SH-SY5Y (cell line): ENCODE data around the gene ANKRD55.

Experiments
- GATA2 ChIP-seq: IDR thresholded peaks from 2 replicates; pipeline ENCODE4 v1.6.1; 2011; ENCODE audit warnings: mild to moderate bottlenecking, low read depth, low read length
- GATA3 ChIP-seq: IDR thresholded peaks from 2 replicates; pipeline ENCODE4 v1.6.1; 2011; ENCODE audit warnings: low read depth, mild to moderate bottlenecking, low read length, moderate library complexity

The ANKRD55 gene

GRCh38 chr5:56161927-56162326 is 71.2 kb downstream of the ANKRD55 start:
- TF ChIP-seq GATA3 = no peak
- TF ChIP-seq GATA2 = no peak

DNA sequence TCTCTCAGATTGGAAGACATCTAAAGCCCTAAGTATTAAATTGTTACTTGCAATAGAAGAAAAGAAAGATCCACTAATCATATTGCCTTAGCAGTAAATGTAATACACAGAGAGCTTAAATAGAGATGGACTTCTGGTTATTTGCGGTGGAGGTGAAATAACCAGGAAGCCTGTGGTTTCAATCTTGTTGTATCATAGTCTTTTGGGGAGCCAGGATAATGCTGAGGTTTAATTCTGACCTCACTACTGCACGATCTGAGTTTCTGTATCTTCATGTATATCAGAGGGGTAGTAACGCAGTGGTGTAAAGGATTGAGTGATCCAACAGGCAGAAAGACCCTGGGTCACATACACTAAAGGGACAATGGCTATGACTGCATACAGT is 71.7 kb downstream of the ANKRD55 start:
- TF ChIP-seq GATA2 (no peak), GATA3 (no peak)

GRCh38 chr5:56160723-56161438 is 72.2 kb downstream of the ANKRD55 start:
- no peak for TF ChIP-seq GATA2
- TF ChIP-seq GATA3 = no peak

DNA sequence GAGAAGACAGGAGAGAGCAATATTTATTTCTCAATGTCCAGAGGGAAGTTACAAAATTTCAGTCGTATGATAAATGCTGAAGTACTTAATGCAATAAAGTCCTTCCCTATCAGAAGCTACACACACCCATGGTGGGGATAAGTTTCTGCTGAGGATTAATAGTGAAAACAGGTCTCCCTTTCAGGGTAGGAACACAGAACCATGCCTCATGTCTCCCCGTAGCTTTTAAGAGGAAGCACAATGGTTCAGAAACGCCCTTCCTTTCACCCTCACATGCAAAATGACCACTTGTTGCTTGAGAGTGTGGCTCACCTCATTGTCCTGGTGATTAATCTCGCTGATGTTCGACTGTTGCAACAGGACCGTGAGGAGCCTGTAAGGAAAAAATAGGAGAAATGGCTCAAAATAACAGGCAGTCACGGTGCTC is 73.6 kb downstream of the ANKRD55 start:
- no peak for TF ChIP-seq GATA3
- TF ChIP-seq GATA2 = no peak

DNA sequence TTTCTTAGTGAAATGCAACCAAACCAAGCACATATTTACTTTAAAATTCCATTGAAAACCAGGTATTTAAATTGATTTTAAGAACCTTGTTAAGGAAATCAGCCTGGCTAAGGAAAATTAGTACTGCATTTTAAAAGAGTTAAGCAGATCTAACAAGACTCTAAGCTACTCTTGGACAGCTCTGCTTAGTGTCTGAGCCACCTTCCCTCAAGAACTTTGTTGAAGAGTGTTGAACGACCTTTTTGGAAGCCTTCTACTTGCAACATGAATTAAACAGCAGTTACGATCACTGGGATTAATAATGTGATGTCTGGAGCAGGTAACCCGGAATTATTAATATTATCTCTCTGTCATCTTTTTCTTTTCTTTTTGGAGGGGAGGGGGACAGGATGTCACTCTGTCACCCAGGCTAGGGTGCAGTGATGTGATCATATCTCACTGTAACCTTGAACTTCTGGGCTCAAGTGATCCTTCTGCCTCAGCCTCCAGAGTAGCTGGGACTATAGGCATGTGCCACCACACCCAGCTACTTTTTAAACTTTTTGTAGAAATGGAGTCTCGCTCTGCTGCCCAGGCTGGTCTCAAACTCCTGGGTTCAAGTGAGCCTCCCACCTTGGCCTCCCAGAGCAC is 74.7 kb downstream of the ANKRD55 start:
- TF ChIP-seq GATA2 (no peak), GATA3 (no peak)

DNA sequence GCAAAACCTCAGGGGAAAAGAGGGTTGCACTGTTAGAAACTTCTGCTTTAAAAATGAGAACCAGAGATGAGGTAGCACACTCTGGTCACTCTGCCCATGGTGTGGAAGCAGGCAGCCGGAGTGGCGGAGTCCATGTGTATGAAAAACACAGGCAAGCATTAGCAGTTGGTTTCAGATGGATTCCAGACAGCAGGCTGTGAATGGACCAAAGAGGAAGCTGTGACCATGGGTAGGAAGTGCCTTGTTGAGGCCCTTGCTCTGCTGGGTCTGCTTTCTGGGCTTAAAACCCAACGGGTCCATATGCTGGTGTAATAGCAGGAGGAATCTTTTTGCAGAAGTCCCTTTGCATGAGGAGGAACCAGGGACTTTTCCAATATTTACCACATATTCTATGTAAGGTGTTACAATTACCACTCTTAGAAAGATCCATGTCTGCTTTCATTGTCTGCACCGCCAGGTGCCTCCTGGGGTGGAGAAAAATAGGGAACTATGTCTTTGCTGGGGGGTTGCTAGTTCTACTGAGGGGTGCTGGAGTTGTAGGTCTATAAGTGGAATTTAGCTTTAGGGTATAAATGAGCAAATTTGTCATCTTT is 77.0 kb downstream of the ANKRD55 start:
- no peak for TF ChIP-seq GATA3
- no peak for TF ChIP-seq GATA2

DNA sequence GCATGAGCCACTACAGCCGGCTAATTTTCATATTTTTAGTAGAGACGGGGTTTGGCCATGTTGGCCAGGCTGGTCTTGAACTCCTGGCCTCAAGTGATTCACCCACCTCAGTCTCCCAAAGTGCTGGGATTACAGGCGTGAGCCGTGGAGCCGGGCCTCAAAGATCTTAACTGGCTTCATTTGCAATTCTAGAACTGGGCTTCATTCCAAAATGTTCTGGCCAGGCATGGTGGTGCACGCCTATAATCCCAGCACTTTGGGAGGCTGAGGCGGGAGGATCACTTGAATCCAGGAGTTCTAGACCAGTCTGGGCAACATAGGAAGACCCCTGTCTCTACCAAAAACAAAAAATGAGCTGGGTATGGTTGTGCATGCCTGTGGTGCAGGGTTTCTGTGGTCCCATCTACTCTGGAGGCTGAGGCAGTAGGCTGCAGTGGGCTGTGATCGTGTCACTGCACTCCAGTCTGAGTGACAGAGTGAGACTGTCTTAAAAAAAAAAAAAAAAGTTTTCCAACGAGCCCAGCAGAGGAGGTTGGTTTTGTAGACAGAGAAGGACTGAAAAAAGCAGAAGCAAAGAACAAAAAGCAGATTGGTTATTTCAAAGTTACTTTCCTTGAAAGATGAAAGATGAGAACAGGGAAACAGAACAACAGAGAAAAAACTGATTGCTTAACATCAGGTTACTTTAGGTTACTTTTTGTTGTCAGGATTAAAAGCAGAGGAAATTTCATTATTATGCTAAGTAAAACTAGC is 78.2 kb downstream of the ANKRD55 start:
- TF ChIP-seq GATA2 = no peak
- no peak for TF ChIP-seq GATA3

GRCh38 chr5:56152437-56152836 is 80.7 kb downstream of the ANKRD55 start:
- no peak for TF ChIP-seq GATA2
- no peak for TF ChIP-seq GATA3

- TF ChIP-seq GATA2 = no peak
- TF ChIP-seq GATA3 = no peak
Observed at GRCh38 chr5:56148453-56148971, 84.6 kb downstream of the ANKRD55 start.

- TF ChIP-seq GATA2 = no peak
Observed at GRCh38 chr5:56147659-56148230, 85.4 kb downstream of the ANKRD55 start.

- TF ChIP-seq GATA3 (no peak), GATA2 (no peak)
Observed at GRCh38 chr5:56147106-56147505, 86.0 kb downstream of the ANKRD55 start.

GRCh38 chr5:56146674-56147073 is 86.5 kb downstream of the ANKRD55 start:
- TF ChIP-seq GATA2 (no peak), GATA3 (no peak)

DNA sequence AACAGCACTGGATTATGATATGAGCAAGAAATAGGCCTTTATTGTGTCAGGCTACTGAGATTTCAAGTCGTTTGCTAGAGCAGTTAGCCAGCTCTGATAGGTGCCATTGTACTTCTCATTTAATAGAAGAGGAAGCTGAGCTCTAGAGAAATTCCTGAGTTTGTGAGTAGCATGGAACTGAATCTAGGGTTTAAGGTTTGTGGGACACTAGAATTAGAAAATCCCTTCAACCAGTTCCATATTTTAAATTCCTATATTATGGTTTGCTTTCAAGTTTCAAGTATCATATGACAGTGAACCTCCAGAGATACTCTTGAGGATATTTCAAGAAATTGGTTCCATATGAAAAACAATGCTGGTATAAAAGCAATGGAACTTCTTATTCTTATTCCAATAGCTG is 87.6 kb downstream of the ANKRD55 start:
- TF ChIP-seq GATA3 = no peak
- no peak for TF ChIP-seq GATA2

- TF ChIP-seq GATA2 (no peak), GATA3 (no peak)
Observed at GRCh38 chr5:56145106-56145505, 88.0 kb downstream of the ANKRD55 start.
